ENCODE data around the gene CDK15.

CDK15 gene

DNA sequence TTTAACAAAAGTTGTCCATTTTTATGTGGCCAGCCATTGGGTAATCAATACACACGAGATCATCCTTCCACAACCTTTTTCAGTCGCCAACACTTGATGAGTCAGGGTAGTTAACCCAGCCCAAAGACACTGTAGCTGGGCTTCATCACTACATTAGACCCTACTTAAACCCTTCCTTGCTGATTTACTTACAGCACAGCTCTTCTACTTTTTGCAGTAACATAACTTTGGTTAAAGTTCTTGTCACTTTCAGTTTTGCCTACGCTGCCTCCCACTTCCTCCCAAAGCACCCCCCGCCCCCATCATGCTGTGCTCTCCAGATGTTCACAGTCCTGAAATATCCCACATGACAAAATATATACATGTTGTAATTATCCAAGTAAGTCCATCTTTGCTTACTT lies 103.6 kb downstream of the CDK15 start:
- DNase-seq (ENCODE audit: low spot score) = no peak

DNA sequence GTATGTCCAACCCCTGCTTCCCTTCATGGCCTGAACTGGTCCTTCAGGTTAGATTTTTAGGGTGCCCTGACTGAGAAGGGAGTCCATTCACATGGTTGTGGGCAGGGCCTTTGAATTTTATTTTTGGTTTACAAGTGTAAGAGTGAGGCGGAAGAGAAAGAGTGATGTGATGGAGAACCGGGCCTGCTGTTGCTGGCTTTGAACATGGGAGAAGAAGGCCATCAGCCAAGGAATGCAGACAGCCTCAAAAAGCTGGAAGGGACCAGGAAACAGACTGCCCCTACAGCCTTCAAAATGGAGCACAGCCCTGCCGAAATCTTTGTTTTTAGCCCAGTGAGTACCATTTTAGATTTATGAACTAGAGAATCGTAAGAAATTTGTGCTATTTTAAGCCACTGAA lies 105.0 kb downstream of the CDK15 start:
- DNase-seq (ENCODE audit: low spot score) = no peak

DNA sequence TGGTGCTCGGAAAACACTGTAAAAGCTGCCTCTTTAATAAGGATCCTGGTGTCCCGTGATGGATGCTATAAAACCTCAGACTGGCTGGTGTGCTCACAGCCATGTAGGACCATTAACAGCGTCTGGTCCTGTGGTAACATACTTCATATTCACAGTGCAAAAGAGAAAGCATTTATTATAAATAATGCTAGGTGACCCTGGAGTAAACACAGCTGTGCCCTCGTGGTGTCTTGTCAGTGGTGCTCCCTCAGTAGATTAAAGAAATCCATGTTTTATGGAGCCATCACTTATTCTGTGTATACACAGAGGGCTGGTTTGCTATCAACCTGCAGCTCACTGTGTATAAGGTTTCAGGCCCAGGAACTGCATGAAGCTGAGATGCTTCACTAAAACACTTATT lies 106.9 kb downstream of the CDK15 start:
- DNase-seq (ENCODE audit: low spot score) = no peak

DNA sequence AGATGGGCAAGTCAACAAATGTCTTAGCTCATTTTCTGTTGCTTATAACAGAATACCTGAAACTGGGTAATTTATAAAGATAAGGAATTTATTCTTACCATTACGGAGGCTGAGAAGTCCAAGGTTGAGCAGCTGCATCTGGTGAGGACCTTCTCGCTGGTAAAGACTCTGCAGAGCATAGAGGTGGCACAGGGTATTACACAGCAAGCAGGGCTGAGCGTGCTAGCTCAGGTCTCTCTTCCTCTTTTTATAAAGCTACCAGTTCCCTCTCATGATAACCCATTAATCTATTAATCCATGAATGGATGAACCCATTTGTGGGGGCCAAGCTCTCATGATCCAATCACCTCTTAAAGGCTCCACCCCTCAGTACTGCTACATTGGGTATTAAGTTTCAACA lies 109.1 kb downstream of the CDK15 start:
- no peak for DNase-seq (ENCODE audit: low spot score)

DNA sequence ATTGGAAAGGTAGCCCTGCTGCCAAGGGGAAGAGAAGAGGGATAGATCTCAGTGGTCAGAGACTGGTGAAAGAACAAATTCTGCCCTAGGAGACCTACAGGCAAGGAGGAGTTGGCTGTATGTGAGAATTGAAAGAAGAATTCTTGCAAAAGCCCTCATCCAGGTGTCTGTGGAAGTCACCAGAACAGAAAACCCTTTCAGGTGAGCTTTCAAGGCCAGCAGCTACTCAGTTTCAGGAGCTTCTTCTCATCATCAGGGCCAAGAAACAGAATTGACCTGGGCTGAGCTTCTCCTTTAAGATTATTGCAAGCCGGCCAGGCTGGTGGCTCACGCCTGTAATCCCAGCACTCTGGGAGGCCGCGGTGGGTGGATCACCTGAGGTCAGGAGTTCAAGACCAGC lies 110.2 kb downstream of the CDK15 start:
- DNase-seq (ENCODE audit: low spot score) = no peak

DNA sequence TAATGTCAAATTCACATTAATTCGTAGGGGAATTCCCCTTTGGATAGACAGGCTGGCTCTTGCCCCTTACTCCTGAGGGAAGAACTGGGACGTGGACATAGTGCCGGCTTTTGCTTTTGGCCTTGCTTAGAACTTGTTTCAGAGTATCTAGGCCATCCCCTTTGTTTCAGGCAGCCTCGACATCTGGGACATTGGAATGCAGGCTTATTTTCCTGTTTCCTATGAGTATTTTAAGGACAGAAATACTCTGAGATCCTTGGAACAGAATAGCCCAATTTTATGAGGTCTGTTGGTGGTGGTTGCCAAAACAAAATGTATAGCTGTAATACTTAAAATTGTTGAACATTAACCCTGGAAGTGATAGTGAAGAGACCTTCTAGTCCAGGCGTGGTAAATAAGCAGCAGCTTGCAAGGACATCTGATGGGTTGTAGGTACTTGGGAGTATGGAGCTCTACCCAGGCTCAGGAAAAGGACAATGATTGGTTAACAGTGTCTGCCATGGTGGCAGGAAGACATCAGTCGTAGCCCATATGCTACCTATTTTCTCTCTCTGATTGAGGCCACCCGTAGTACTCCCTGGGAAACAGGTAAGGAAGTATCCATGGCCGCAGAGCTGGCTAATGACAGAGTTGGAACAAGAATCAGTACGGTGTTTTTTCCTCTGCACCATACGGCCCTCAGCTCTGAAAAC lies 112.4 kb downstream of the CDK15 start:
- DNase-seq (ENCODE audit: low spot score) = no peak

DNA sequence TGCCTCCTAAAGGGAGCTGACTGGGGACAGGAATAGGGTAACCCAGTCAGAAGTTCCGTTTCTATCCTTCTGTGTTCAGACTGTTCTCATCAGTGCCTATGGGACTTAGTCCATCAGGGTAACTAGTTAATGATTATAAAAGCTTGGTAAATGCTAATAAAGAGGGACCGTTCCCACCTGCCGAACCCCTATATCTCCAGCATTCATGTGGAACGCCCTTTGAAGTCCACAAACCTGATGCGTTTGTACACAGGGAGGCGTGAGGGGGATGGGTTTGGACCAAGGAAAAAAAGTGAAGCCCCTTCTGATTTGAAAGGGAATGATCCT lies 112.9 kb downstream of the CDK15 start:
- DNase-seq (ENCODE audit: low spot score) = no peak

DNA sequence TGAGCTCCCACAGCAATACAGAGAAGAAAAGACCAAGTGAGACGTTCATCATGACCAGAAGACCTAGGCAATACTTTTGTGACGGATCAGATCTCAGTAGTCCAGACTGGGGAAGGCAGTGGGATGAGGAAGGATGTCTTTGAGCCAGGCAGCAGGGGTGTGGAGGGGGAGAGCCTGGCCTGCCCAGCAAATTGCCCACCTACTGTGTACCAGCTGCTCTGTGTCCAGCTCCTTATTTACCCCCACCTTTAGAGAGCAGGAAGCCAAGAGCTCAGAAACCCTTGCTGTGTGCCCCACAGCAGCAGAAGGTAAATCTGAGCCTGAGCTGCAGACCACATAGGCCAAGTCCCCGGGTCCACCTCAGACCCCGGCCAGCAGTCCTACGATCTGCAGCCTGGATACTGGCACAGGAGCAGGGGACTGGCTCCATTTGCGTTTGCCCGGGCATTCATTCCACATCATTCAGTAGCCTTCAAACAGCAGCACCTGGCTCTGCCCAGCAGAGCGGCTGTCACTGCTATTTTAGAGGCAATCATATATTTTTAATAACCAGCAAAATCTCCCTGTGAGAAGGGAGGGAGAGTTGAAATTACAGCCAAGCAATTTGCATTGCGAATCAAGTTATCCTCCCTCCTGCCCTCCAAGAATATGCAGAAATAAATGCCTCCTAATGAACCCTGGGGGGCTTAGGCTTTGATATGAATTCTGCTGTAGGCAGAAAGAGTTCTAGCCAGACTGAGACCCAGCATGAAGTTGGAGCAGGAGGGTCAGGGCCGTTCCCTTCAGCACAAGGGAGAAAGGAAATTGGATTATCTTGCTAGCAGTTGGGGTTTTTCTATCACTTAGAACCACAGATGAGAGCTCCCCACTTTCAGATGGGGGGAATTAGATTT lies 117.3 kb downstream of the CDK15 start:
- DNase-seq (ENCODE audit: low spot score) = no peak

DNA sequence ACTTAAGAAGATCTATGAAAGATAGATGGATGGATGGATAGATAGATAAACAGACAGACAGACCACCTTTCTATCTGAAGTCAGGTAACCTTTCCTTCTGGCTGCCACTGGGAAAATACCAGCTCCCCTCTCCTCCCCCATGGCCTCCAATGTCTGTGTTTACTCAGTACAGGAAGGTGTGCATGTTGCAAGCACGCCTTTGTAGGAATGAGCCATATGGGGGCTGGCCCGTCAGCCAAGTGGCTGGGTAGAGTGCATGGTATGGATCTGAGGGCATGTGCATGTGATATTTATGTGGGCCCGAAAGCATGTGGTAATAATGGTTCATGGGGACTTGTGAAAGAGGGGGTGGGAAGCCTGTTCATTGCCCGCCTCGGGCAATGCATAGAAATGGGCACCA lies 118.1 kb downstream of the CDK15 start:
- no peak for DNase-seq (ENCODE audit: low spot score)

DNA sequence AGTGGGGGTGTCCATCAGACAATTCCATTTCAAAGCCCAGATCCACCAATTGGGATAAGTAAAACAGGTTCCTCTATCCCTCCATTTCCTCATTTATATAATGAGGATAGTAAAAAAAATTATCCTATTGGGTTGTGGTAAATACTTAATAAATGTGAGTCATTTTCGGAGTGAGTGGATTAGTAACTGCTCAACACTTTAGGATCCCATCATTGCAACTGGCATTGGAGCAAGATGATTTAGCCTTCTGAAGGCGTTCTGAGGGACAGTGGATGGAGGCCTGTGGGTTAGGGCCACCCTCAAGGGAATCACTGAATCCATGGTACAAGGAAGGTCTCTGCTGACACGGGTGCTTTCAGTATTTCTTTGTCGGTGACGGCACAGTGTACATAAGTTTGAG lies 118.7 kb downstream of the CDK15 start:
- DNase-seq (ENCODE audit: low spot score) = no peak

DNA sequence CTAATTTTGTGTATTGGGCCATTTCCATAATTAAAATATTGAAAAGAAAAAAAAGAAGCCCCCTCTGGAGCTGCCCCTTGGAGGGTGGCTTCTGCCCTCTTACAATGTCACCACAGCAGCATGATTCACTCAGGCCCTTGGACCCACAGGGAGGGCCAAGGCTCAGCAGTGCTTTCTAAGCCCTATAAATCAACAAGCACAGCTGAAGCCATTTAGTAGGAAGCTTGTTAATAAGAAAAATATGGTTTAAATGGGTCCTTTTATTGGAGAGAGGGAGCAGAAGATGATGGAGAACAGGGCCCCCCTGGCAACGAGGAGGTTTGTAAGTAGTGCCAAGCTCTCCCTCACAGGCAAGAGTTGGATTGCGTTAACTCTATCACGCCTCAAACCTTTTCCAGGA lies 119.7 kb downstream of the CDK15 start:
- DNase-seq (ENCODE audit: low spot score) = no peak

DNA sequence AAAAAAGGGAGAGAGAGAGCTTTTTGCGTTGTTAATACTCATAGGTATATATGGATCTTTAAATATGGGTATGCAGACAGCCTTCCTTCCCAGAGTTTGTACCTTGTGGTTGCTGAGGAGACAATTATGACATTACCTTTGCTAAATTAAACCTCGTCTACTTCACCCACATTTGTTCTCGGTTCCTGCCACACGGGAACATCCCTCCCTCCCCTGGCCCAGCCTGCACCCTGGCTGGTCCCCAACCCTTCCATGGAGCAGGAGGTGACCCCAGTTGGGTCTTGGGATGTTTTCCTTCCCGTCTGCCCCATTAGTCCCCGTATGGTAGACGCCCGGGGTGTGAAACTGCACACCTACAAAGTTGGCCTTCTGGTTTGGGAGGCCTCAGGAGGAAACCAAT lies 122.0 kb downstream of the CDK15 start:
- no peak for DNase-seq (ENCODE audit: low spot score)

DNA sequence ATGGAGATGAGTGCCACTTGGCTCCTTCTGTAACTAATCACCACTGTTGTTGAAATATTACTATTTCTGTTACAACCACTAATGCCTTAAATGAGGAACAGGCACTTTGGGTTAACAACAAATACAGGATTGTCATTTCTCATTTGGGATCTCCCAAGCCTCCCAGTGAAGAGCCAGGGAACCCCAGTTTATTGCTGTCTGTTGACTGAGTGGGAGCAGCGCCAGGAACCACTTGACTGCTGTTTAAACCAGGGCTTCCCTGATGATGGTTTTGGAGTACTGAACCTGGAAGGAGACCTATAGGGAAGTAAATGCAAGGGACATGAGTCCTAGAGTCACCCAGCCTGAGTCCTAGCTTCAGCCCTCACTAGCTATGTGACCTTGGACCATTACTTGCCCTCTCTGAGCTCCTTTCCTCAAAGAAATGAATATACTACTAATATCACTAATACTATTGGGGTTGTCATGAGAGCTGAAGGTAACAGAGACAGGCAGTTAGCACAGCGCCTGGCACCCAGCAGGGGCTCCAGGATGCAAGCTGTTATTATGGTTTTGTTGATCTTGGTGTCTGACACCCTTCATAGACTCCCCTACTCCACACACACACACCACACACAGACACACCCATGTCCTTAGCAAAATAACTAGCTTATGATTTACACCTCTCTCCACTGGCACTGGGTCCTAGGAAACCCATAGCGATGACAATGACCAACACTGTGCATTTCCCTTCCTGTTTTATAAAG lies 123.1 kb downstream of the CDK15 start:
- no peak for DNase-seq (ENCODE audit: low spot score)

DNA sequence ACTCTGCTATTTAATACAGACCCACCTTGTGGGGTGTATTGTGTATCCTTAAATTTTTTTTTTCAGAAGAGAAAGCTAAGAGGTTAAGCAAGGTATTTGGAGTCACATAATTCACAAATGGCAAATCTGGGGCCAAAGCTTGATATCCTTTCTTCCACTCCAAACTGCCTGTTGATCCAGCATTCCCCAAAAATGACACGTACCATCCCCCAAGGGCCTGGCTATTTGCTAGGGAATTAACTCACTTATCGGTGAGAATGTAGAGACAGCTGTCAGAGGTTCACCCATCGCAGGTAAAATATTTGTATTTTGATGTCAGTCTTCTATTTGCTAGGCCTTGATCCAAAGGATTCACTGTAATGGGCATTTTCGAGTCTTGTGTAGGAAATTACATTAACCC lies 123.7 kb downstream of the CDK15 start:
- no peak for DNase-seq (ENCODE audit: low spot score)

DNA sequence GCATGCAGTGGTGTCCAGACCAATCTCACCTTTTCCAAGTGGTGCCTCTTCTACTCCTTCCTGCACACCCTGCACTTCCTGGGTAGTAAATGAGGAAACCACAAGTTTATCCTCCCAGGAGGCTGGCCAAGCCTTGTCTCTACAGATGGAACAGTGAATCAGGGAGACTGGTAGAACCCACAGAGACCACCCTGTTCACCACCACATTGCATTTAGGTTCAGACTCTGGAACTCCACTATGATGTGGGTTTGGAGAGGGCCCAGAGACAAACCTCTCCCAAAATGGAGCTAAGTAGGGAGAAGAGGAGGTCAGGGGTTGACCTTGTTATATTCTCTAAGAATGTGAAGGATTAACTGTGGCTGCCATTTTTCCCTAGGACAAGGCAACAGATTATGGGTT lies 124.5 kb downstream of the CDK15 start:
- no peak for DNase-seq (ENCODE audit: low spot score)

DNA sequence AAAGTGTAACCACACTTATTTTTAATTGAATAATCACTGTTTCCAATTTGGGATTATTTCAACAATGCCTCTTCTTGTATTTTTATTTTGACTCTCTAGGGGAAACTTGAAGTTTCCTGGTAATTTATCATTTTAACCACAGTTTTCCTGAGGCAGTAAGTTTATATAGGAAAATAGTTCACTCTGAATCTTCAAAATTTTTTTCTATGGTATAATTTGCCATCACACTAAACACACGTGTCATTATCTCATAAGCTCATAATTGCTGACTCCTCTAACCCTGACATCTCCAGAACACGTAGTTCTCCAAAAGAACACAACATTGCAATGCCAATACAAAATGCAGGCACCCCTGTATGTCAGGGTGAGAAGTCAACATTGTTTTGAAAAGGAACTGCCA lies 125.1 kb downstream of the CDK15 start:
- no peak for DNase-seq (ENCODE audit: low spot score)

DNA sequence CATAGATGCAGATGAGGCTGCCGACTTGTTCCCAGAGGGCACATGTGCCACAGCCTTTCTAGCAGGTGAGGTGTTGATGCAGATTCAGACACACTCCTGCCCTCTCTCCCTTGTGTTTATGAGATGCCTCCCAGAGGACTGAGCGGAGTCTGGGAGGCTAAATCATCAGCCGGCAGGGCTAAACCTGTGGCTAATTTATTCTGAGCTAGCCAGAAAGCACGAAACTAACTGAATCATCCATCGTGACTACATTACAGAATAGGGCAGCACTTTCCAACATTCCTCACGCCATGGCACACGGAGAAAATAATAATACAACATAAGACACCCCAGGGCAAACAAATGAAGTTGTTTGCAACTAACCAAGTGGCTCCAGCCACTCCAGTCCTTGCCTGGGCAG lies 125.6 kb downstream of the CDK15 start:
- no peak for DNase-seq (ENCODE audit: low spot score)

DNA sequence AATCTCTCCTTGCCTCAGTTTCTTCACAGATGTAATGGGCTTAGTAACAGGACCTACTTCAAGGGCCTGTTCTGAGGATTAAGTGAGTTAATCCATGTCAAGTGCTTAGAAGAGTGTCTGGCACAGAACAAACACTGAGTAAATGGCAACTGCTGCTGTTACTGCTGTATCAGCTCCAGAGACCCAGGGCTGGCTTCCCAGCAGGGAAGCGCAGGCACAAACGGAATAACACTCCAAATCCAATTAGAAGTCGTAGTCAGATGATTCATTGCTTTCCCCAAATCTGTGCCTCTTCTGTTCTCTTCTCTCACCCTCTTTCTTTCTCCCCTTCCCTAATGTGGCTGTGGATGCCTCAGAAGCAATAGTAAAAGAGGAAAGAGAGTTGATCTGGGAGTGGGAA lies 126.2 kb downstream of the CDK15 start:
- DNase-seq (ENCODE audit: low spot score) = no peak

DNA sequence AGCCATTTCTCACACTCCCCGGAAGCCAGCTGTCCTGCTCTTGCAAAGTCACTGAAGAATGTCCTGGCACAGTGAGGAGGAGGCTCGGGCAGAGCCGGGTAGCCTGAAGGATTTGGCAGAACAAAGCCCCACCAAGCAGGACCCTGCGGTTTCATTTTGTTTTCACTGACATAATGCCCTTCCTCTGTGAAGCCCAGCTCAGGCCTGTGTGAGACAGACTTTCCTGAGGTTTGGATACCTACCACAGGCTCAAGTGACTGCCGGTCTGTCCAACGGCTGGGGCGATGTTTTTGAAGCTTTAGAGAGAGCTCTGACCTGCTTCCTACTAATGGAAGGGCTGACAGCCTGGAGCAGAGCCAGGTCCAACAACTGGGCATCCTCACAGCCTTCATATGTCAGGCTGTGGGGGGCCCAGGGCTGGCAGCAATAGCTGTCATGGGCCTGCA lies 127.5 kb downstream of the CDK15 start:
- DNase-seq (ENCODE audit: low spot score) = no peak

DNA sequence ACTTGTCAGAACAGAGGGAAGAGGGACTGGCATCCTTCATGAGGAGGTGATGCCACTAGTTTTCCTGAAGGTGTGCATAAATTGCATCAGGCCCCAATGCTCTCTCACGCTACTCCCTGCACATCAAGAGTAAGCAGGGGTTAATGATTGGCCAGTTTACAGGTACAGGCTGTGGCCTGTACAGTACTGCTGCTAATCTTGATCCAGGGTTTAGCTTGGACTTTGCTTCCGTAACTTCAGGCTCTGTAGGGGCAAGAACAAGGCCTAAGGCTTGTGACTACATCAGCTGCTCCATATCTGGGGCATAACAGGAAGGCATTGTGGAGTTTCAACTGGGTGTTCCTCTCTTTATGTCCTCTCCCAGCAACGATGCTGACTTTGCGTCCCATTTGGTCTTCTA lies 130.5 kb downstream of the CDK15 start:
- no peak for DNase-seq (ENCODE audit: low spot score)

DNA sequence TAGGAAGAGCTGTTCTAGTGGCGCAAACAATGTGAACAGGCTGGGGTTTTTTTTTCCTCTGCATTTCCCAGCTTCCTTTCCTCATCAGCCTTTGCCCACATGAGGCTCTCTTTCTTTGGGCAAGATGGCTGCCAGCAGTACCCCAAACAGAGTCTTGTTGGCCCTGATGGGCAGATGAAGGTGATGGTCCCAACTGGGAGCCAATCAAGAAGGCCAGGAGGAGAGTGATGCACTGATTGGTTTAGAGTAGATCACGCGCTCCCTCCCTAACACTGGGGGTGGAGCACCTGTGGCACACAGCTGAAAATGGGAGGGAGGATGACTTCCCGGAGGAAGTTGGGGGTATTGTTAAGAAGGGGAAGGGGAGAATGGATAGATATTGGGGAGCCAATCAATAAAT lies 131.0 kb downstream of the CDK15 start:
- DNase-seq (ENCODE audit: low spot score) = no peak

DNA sequence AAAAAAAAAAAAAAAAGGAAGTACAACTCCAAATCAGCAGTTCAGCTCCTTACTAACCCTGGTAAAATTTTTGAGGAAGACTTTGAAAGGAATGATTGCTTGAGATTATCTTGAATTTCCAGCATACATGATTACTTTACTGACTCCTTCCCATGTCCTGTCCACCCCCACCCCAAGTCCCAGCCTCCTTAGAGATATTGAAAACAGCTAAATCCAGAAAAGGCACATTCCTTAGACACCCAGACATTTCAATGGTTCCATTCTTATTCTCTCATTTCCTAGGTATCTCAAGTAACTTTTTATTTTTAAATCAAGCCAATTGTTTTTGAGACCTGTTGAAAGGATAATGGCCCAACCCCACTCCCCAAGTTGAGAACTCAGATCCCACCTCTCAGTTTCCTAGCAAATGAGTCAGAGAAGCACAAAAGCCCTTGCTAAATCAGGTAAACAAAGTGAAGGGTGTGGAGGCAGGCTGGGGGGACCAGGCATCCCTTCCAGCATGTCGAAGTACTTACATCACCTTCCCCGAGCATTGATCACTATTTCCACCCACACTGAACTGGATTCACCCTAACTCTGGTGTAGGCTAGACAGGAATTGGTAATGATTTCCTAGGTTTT lies 131.9 kb downstream of the CDK15 start:
- DNase-seq (ENCODE audit: low spot score) = no peak

DNA sequence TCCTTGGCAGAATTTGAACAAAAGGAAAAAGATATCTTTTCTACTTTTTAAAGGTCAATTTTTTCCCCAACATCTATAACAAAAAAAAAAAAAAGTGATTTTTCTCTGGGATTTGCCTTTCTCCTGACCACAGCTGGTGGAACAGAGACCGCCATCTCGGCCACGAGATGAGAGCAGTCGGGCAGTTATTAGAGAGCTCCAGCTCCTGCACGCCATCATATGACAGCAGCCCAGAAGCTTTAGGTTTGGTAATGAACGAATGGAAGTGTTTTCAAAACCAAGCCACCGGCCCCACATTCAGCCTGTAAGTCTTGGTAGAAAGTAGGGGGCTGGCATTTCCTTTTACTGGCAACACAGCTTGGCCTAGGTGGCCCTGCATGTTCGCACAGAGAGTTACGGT lies 132.4 kb downstream of the CDK15 start:
- DNase-seq (ENCODE audit: low spot score) = no peak
